GM12873 (cell line): ENCODE results near the gene ABR.

ENCODE experiments used
- TF ChIP-seq, protein P1 (sequence below): IDR thresholded peaks from 2 replicates; pipeline ENCODE4 v1.5.1; 2012; ENCODE audit warnings: low read depth, mild to moderate bottlenecking, moderate library complexity, low read length, control low read depth; ENCODE audit not compliant: insufficient read depth; ENCODE audit errors: missing control alignments

ABR gene

DNA sequence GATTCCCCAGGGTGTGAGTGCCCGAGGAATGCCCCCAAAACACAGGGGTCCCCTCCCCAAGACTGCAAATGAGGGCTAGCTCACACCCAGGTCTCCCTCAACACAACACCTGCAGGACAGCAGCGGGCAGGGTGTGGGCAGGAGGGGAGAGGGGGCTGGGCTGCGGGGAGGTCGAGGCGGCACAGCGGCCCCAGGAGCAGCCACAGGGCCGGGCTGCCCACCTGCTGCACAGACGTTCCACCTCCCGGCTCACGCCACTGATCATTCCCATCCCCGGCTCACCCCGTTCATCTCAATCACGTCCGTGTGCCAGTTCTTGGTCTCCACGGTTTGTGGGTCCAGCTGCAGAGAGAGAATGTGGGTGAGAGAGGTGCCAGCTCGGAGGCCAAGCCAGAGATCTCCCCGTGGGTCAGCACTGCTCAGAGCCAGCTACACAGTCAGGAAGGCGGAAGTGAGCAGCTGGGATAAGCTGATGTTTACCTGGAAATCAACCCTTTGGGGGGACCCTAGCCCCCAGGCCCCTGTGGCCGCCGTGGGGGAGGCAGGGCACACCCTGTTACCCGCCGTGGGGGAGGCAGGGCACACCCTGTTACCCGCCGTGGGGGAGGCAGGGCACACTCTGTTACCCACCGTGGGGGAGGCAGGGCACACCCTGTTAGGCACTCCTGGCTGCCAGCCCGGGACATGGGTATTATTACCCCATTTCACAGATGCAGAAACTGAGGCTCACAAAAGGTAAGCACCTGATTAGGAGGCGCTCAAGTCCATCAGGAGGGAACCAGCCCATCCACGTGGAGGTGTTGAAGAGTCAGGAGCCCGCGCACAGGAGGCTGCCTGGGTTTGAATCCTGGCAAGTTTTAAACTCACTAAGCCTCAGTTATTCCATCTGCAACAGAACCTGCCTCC, 166.7 kb downstream of the ABR start:
- TF ChIP-seq, protein P1, sequence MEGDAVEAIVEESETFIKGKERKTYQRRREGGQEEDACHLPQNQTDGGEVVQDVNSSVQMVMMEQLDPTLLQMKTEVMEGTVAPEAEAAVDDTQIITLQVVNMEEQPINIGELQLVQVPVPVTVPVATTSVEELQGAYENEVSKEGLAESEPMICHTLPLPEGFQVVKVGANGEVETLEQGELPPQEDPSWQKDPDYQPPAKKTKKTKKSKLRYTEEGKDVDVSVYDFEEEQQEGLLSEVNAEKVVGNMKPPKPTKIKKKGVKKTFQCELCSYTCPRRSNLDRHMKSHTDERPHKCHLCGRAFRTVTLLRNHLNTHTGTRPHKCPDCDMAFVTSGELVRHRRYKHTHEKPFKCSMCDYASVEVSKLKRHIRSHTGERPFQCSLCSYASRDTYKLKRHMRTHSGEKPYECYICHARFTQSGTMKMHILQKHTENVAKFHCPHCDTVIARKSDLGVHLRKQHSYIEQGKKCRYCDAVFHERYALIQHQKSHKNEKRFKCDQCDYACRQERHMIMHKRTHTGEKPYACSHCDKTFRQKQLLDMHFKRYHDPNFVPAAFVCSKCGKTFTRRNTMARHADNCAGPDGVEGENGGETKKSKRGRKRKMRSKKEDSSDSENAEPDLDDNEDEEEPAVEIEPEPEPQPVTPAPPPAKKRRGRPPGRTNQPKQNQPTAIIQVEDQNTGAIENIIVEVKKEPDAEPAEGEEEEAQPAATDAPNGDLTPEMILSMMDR, result no peak

DNA sequence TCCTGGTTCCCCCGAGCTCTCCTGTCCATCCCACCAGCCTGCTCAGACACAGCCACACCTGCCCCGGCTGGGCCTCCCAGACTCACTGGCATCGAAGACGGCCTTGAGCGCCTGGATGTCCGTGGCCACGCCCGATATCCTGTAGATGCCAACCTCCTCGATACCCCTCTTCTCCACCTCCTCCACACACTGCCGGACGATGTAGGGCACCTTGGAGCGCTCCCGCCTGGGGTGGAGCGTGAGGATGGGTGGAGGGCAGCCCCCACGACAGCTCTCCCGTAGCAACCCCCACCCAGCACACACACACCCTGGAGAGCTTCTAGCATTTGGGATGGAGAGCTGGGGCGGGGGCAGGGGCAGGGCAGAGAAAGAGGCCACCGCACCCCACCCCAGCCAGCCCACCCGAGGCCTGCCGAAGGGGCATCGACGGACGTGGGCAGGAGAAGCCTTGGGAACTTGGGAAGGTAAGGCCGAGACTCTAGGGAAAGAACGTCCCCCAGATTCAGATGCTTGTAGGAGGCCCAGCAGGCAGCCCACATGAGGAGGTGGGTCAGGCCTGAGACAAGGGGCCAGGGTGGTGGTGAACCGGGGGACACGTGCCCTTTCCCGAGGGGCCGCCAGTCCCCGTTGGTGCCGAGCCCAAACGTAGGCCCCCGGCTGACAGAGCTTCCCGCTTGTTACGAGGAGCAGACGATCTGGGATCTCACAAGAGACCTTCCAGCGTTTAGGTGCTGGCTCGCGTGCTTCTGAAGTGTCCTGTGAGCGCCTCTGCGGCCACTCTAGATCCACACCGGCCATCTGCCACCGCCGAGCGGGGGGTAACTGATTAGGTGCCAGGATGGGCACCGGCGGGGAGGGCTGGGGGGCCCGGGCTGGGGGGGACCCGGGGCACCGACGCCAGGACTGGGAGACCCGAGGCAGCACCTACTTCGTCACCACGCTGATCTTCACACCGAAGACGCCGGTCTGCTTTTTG, 167.7 kb downstream of the ABR start:
- TF ChIP-seq, protein P1, result no peak

DNA sequence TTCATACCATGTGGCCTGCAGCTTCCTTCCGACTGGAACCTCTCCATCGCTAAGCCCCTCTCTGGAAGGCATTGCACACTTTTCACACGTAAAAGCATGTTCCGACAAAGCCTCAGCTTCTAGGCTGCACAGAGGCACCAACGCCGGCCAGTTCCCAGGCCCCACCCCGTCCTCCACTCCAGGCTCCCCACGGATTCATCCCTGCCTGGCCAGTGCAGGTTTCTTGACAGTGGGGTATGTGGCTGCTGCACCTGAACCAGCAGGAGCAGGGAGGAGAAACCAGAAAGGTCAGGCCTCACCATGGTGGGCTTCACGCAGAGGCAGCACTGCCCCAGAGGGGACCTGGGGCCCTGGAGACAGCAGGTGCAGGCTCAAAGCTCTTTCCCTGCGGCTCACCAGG, 168.6 kb downstream of the ABR start:
- TF ChIP-seq, protein P1, result no peak

DNA sequence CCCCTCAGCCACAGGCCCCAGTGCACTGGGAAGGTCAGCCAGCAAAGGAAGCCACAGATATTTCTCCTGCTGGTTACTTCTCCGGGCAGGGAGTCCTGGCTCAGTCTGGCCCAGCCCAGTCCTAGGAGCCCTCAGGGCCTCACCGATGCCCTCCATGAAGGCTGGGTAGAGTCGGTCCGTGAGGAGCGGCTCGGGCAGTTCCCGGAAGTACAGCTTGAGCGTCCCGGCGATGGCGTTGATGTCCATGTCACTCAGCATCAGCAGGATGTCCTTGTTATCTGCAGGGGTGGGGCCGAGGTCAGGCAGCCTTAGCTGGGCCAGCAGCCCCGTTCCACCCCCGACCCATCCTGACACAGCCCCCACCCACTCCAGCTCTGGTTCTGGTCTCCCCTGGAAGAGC, 169.2 kb downstream of the ABR start:
- TF ChIP-seq, protein P1, result no peak

DNA sequence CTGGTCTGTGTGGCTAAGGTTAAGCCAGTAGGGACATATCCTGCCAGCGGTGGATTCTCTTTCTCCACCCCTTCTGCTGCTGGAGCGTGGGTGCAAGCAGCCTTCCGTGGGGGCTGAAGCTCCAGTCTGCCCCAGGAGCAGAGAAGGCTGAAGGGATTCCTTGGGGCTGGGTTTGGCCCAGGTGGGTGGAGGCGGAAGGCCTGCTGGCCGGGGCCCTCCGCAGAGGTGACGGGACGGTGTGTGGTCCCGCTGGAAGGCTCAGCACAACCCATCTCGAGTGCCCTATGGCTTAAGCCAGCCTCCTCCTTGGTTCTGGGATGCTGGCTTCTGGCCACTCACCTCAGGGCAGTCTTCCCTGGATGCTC, 169.7 kb downstream of the ABR start:
- TF ChIP-seq, protein P1, result no peak

DNA sequence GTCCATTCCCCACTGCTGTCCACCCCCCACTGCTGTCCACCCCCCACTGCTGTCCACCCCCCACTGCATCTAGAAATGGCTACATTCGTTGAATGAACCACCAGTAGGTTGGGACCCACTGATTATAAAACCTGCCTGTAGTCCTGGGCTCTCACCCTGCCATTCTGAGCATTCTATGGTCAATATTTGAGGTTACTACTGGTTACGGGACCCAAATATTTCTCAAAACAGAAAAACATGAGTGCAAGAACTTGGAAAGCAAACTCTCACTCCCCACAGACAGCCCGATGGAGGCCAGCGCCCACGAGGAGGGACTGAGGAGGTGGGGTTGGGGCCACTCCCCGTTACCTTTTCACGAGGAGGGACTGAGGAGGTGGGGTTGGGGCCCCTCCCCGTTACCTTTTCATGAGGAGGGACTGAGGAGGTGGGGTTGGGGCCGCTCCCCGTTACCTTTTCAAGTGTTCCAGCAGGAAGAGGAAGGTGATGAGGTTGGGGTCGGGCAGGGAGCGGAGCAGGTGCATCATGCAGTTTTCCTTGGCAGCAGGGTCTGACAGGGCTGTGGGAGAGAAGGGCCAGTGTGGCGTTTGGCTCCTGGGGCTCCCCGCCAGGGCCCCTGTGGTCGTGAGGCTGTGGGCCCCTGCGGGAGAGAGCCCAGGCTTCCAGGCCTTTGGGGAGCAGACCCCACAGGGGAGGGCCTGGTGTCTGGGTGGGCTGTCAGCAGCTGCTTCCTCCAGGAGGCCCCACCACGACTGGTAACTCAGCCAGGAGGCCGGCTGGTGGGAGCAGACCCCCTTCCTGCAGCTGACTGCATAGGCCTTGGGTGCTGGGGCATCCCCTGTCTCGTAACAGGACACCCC, 170.3 kb downstream of the ABR start:
- TF ChIP-seq, protein P1, result no peak
